Keratinocyte (primary cell): ENCODE data around the gene AP1AR.

ENCODE experiments used
- EZH2 ChIP-seq: IDR thresholded peaks from one replicate; pipeline ENCODE4 v1.6.1; 2012; ENCODE audit warnings: inconsistent platforms, mild to moderate bottlenecking, low read length, moderate library complexity
- TF ChIP-seq, protein P1 (sequence below), 3 experiments: IDR thresholded peaks in 1 of 3; conservative IDR thresholded peaks in 1 of 3; optimal IDR thresholded peaks in 1 of 3; 2 replicates in 2 of 3; 3 replicates in 1 of 3; pipeline versions ENCODE3 to v1.5.1; 2011; ENCODE audit warnings: low read length in 3 of 3, mild to moderate bottlenecking in 3 of 3, moderate library complexity in 2 of 3, control low read depth in 1 of 3, inconsistent platforms in 1 of 3; ENCODE audit not compliant: insufficient read depth in 2 of 3; ENCODE audit errors: extremely low read depth in 1 of 3

DNA sequence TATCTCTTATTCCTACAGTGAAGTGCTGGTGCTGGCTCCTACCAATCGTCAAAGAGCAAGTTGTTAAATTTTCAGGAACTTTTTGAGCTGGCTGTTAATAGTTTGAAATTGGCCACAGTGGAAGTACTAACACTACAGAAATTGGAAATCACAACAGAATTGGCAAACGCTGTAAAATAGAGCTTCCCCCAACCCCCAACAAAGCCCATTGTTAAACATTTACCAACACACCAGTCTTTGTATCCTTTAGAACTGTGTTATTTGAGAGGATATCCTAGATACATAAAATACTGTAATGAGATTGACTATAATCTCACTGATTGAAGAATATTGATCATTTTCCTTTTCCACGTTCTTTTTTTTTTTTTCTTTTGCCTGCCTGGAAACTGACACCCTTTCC lies 49.0 kb upstream of the AP1AR start:
- TF ChIP-seq, protein P1, sequence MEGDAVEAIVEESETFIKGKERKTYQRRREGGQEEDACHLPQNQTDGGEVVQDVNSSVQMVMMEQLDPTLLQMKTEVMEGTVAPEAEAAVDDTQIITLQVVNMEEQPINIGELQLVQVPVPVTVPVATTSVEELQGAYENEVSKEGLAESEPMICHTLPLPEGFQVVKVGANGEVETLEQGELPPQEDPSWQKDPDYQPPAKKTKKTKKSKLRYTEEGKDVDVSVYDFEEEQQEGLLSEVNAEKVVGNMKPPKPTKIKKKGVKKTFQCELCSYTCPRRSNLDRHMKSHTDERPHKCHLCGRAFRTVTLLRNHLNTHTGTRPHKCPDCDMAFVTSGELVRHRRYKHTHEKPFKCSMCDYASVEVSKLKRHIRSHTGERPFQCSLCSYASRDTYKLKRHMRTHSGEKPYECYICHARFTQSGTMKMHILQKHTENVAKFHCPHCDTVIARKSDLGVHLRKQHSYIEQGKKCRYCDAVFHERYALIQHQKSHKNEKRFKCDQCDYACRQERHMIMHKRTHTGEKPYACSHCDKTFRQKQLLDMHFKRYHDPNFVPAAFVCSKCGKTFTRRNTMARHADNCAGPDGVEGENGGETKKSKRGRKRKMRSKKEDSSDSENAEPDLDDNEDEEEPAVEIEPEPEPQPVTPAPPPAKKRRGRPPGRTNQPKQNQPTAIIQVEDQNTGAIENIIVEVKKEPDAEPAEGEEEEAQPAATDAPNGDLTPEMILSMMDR (optimal IDR thresholded peaks at IDR 0.05 in 1 of 3, IDR thresholded peaks at IDR 0.05 in 1 of 3, conservative IDR thresholded peaks at IDR 0.05 in 1 of 3; ENCODE audit: extremely low read depth in 1 of 3, insufficient read depth in 2 of 3, low read length in 3 of 3), result no peak
- no peak for TF ChIP-seq EZH2
